GM18511 (cell line): ENCODE measurements around the gene RGSL1.

Source experiments
- ATAC-seq: cut with Tn5 transposase; IDR thresholded peaks from one replicate; pipeline ENCODE4 v1.9.1; 2021; ENCODE audit warnings: mild to moderate bottlenecking, moderate library complexity; ENCODE audit not compliant: unreplicated experiment

RGSL1 gene

GRCh38 chr1:182608845-182609610 lies 159.1 kb downstream of the RGSL1 start:
- no peak for ATAC-seq
